Fibroblast of skin of right quadriceps (primary cell): Measurements from ENCODE around the gene SERPIND1.

ENCODE experiments used
- DNase-seq: peaks from one replicate; pipeline ENCODE4 v3.0.0-alpha.2; 2013

Gene SERPIND1

DNA sequence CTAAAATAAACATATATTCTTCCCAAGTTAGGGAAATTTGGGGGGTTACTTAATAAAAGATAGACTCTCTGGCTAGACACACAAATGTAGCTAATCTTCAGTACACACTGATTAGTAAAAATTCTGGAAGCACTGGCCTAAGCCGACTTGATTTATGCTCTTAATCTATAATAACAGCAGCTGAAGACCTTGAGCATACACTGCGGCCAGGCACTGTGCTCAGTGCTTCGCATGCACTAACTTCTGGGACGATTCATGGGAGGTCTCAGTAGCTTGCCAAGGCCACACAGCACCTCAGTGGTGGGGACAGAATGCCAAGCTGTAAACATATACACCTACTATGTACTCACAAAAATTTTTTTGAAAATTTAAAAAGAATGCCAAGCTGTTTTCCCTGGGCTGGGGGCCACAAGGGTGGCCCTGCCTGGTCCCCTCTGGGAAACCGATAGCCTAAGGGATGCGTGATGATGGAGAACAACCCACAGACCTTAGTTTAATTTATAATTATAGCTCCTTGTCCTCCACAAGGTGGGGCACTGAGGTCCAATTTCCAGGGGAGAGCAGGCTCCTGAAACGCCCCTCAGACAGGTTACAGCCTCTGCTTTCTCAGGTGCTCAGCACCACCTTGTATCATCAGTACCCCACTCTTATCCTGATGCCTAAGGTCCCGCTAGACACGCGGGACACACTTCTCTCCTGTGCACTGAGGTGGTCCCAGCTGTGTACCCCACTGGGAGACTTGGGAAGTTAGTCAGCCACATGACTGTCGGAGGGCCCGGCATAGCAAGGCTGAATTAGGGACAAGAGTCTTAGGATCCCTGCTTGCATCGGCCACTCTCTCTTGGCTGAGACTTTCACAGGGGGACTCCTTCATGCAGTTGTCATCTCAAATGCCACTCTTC lies 20.1 kb downstream of the SERPIND1 start:
- DNase-seq: no peak

DNA sequence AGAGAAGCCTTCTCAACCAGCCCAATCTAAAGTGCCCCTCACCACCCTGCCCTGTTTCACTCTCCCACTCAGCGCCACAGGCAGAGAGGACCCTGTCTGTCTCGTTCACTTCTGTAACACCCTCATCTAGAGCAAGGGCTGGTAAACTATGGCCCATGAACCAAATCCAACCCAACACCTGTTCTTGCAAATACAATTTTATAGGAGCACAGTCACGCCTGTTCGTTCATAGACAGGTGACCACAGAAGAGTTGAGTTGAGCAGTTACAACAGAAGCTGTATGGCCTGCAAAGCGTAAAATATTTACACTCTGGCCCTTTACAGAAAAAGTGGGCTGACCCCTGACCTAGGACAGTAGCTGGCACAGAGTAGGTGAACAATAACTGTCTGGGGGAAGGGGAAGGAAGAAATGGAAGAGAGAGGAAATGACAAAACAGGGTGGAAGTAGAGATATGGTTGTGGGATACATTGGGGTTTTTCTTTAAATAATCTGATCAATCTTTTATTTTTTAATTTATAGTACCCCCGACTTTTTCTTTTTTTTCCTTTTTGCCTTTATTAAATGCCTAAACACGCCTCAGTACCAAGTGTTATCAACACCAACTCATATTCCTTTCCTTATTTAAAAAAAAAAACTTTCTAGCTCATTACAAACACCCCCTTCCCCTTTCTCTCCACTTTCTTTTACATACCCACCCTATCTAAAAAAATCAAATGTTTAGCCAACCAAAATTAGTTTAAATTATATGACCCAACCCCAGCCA lies 20.9 kb downstream of the SERPIND1 start:
- DNase-seq: no peak

DNA sequence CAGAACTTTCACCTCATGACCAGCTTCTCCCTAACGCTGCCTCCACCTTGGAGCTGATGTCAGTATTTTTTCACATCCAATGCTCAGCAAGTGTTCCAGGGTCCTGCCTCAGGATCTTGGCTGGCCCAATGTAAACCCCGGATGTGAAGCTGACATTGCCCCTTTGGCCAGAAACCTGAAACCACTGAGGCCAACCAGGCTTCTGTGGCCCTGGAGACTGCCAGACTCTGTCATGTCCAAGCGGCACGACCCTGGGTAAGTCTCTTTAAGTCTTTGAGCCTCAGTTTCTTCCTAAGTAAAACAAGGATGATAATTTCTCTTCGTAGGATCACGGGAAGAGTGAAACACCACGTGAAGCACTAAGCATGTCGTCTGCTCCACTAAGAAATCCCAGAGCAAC lies 22.8 kb downstream of the SERPIND1 start:
- no peak for DNase-seq

DNA sequence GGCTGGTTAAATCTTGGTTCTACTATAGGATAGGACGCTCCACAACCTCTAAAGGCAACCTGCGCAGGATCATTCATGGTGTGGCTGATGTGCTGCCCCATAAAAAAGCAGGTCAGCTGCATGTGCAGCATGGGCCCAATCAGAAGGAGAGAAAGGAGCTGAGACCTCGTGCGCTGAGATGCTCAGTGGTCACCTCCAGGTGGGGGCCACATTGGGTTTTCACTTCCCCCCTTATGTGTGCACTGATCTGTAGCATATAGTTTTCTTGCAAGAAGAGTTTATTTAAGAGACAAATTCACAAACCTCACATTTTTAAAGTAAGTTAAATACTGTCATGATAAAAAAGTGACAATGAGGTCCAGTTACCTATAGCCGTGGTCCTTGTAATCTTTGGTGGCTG lies 24.3 kb downstream of the SERPIND1 start:
- no peak for DNase-seq

DNA sequence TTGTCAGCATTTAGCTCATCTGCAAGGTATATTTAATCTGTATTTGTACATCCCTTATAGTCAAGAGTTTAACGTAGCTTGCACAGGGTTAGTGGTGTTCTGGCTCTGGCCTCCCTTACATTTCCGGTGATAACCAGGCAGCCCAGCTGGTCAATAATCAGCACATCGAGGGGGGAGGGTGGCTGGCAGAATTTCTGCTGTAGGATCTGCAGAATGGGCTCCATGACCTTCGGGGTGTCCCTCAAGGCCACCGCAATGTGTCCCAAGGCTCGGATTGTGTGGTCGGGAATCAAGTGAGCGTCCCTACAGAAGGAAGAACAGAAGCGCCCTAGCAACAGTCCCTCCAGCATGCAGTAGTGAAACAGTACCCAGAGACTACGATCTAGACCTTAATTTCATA lies 25.1 kb downstream of the SERPIND1 start:
- no peak for DNase-seq

DNA sequence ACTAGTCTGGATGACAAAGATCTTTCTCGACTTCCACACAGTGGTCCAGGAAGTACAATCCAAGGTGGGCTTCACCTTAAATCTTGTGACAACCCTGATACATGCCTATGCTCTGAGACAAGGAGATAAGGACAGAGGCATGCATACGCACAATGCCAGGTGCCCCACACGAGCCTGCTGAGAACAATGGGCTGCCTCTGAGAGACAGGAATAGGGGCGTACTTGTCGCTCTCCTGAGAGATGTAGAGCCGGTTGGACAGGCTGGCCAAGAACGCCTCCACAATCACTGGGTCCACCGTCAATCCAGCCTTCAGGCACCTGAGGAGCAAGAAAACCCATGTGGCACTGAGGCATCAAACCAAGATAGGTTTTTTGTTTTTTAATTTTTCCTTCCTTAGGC lies 25.5 kb downstream of the SERPIND1 start:
- no peak for DNase-seq

DNA sequence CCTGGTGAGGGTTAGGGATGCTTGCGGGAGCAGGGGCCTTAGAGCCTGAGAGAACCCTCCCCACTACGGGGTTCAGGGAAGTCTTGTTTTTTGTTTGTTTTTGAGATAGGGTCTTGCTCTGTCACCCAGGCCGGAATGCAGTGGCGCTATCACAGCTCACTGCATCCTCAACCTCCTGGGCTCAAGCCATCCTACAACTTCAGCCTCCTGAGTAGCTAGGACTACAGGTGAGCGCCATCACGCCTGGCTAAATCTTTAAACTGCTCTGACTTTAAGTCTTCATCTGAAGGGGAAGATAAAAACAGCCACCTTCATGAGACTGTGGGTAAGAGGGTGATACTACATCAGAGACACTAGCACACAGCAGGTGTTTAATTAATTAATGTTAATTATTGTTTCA lies 28.5 kb downstream of the SERPIND1 start:
- DNase-seq: no peak

DNA sequence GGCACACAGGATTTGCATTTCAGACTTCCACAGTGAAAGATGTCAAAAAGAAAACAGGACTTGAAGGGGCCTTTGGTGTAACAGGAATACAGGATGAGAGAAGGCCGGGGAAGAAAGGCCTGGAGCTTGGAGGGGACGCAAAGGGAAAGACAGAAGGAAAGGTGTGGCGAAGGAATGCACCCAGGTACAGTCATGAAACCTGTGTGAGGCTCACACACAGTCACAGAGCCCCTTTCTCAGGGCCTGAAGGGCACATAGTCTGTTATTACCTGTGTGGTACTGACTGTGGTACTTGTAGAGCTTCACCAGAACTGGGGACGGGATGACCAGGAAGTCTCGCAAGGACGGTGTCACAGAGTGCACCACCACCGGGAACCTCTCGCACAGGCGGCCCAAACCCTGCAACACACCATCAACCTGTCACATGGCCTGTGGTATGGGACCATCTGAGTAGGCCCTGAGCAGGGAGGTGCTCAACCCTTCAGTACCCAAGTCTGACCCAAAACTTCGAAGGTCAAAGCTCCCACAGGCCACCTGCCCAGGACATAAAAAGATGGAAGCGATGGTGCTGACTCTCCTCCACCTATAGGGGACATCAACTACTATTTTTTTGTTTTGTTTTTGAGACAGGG lies 29.1 kb downstream of the SERPIND1 start:
- DNase-seq: no peak

DNA sequence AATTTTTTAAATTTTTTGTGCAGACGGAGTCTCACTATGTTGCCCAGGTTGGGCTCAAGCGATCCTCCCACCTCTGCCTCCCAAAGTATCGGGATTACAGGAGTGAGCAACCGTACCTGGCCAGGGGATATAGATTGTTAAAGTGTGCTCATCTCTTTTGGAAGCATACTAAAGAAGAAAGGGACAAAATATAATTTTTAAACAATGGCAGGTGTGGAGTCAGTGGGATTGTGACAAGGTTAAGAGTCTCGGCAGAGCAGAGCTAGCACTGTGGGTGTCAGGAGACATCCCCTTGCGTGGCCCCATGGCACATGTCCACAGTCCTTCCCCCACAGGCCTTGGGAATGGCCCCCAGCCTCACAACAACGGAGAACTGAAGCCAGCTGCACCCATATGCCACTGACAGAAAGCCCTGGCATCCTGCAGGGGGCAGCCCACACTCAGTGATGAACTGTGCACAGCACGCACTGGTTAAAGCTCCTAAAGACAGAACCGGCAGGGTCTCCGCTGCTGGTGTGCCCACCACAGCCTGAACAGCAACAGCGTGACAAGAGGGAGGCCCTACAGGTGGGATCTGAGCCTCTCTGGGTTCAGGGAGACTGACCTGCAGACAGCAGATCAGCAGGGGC lies 29.9 kb downstream of the SERPIND1 start:
- peak; percentile 31 for DNase-seq

DNA sequence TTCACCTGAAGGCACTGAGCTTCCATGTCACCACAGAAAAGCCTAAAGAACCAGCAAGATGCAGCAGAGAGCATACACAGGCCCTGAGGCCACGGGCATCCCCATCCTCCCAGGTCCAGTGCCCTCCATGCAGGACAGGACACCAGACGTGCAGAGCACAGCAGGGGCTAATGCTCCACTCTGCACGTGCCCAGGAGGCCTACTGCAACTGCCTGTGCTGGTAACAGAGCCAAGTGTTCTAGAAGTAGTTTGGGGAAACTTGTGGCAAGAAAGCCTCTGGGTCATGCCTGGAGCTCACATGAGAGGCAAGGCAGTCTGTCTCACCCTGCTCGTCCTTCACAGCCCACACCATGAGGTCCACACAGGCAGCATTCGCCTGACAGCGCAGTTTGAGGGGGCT lies 30.7 kb downstream of the SERPIND1 start:
- no peak for DNase-seq

DNA sequence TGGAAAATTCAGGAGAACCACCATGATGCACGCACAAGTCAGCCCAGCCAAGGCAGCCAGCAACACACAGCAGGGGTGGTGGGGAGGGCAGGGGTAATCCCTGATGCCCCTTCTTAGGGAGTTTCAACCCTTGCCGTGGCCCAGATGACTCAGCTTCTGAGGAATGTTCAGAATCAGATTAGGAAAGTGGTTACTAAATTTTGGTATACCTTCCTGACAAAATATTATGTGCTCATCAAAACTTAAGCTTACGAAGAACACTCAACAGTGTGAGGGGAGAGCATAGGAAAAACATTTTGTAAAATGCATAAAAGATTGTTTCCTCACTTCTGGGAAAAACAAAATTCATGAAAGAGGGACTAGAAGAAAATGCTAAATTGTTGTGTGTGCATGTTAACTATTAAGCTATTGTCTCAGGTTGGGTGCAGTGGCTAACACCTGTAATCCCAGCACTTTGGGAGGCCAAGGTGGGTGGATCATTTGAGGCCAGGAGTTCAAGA lies 32.1 kb downstream of the SERPIND1 start:
- peak; percentile 51 for DNase-seq

DNA sequence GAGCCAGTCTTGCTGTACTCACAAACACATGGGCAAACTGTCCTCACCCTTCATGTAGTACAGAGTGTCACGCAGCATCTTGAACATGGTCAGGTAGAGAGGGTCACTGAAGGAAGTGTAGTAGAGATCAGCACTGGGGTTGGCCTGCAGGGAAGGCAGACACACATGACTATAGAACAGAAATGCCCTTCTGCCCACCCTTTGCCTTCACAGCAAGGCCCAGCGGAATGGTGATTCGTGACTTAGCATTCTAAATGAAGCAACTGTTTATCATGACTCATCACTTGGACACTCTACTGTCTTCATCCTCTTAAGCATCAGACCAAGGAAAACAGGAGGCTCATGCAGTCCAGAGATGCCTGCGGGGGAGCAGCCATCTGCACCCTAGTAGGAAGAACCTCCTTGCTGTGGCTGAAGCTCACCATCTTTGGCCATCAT lies 33.4 kb downstream of the SERPIND1 start:
- peak; percentile 93 for DNase-seq

DNA sequence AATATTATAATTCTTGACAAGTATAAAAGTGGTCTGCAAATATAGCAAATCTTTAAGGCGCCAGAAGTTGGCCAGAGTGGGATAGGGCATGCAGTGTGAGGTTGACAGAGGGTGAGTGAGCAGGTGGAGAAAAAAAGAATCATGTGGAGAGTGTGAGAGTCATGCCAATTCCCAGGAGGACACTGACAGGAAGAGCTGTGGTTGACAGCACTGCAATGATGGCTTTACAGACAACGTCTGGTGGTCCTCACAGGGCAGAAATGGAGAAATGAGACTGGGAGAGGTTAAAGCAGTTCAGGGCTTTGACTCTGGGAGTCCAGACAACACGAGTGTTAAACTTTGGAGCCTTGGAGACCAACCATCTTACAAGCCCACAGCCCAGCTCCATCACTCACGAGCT lies 34.9 kb downstream of the SERPIND1 start:
- no peak for DNase-seq

DNA sequence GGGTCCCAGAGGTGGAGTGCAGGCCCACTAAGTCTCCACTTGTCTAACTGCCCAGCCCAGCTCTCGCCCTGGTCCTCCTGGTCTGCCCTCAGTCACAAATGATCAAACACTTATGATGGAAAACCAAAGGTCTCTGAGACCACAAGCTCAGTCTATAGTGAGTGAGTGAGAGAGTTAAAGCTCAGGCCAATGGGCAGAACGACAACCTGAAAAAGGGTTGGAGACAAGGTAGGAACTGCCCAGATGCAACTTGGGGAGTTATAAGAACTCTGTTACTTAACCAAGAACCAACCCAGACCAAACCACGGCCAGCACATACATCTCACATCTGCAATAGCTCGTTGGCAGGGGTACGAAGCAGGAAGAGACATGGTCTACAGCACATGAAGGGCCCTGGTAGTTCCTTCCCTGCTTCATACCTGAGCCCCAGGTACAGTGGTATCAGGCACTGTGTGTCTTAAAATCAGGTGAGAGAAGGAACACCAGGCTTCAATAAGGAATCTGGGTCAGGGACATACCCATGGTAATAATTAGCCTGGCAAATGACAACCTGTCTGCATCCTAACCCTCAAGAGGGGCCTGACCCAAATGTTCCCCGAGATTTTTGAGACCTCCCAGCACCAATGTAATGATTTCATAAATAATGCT lies 35.7 kb downstream of the SERPIND1 start:
- no peak for DNase-seq

DNA sequence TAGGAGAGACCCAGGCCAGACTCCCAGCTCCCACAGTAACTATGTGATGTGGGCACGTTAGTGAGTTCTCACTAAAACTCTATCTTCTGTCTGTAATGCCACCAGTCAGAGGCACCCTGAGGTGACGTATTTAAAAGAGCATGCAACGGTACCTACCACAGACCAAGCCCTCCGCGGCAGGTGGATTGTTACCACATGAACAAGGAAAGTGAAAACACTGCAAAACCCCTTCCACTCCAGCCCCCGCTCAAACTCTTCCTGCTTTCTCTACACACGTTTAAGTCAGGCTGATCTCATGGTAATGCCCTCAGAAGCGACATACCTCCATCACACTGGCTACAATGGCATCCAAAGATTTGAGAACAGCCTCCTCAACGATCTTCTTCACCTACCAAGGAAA lies 36.7 kb downstream of the SERPIND1 start:
- DNase-seq: no peak

DNA sequence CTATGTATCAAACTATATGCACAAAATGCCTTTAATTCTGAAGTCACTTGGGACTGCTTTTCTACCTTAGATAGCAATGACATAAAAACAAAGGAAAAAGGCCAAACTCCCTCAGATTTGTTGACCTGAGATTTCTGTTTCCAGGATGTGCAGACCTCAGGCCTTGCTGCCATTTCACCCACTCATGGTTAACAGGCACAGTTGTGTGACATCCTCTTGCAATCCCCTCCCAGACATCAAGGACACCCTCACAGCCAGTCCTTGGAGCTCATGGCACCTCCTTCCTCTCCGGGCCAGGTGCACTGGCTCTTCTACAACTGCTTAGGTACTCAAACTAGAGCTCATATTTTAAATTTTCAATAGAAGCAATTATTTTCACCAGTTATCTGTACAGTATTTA lies 37.3 kb downstream of the SERPIND1 start:
- no peak for DNase-seq

DNA sequence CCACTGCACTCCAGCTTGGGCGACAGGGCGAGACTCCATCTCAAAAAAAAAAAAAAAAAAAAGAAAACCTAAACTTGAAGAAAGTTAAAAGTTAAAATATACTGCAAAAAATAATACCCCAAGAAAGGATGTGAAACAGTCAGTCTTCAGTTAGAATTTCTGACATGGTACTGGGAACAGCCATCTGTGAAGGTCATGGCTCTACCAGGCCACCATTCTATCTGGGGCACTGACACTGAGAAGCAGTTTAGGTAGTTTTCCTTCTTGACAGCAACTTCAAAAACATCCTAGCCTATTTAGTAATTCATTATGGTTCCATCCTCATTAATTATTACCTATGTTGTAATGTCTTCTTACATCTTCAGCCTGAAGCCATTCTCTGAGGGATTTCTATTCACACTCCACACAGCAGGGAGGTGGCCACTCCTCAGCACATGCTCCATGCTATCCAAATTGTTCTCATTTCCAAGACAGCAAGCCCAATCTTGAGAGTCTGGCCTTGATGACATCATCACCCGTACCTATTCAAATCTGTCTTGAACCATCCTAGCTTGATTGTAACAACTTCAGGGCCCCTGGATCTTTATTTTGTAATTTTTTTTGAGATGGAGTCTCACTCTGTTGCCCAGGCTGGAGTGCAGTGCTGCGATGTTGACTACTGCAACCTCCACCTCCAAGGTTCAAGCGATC lies 38.2 kb downstream of the SERPIND1 start:
- no peak for DNase-seq

DNA sequence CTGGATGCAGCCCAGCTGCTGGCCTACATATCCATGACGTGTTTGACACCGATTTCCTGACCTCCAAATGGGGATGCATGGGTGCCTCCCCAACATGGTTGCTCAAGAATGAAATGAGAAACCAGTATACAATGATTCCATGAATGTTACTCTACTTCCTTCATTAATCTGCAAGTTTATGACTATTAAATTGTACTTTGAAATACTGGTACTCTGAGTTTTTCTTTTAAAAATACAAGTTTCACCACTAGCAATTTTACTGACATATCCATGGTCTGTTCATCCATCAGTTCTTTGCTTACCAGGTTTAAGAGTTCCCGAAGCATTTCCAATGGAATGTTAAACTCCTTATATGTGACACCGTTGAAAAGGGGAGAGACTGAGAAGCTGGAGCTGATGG lies 39.1 kb downstream of the SERPIND1 start:
- DNase-seq: no peak

DNA sequence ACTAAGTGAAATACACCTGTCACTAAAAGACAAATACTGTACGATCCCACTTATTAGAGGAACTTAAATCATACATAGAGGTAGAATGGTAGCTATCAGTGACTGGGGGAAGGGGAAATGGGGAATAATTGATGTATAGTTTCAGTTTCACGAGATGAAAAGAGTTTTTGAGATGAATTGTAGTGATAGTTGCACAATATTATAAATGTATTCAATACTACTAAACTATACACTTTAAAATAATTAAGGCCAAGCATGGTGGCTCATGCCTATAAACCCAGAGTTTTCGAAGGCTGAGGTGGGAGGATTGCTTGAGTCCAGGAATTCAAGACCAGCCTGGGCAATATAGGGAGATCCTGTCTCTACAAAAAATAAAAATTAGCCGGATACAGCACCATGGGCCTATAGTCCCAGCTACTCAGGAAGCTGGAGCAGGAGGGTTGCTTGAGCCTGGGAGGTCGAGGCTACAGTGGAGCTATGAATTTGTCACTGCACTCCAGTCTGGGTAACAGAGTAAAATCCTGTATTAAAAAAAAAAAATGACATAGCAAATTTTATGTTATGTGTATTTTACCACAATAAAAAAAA lies 40.4 kb downstream of the SERPIND1 start:
- no peak for DNase-seq

DNA sequence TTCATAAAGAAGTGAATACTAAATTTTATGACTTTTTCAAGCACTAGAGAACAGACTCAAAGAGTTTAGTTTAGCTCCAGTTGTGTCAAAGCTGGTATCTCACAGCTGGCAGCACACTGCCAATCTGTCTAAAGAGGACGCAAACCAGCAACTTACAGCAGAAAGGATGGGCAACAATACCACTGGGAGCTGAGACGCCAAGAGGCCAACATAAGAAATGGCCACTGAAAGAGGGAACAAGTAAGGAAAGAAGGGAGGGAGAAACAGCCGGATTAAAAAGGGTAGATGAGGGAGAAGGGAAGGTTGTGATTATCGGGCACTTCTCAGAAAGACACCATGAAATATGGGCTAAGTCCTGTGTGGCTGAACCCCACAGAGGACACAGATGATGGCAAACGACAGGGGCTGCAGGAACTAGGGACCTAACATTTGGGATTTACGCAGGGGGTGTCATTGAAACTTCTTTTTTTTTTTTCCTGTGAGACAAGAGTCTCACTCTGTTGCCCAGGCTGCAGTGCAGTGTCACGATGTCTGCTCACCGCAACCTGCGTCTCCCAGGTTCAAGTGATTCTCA lies 41.7 kb downstream of the SERPIND1 start:
- no peak for DNase-seq

DNA sequence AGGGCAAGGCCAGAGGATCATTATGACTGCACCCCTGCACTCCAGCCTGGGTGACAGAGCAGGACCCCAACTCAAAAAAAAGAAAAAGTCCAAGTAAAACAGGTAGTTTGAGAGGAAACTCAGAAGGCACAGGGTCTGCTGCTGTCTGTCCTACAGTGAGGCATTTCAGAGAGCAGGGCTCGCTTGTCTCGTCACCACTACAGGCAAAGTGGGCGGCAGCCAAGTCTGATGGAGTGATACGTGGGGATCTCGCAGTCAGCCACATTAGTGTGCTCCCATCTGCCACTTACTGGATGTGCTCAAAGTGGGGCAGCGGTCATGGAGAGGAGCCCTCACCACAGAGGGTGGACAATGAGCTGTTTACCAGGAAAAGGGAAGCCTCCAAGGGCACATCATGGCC lies 42.6 kb downstream of the SERPIND1 start:
- DNase-seq: no peak
